WTC11 (cell line): ENCODE results near the gene FXYD3.

Source experiments
- AFF4 ChIP-seq: sonication (generic); formaldehyde crosslinking; IDR thresholded peaks from 2 replicates; pipeline ENCODE4 v1.8.1; 2023; ENCODE audit warnings: mild to moderate bottlenecking, missing genetic modification reagents, borderline replicate concordance
- CTCF ChIP-seq: fragments of 200-600 bp; IDR thresholded peaks from 2 replicates; pipeline ENCODE4 v1.8.0; 2022; ENCODE audit warnings: antibody characterized with exemption
- ETV6 ChIP-seq: sonication (generic); formaldehyde crosslinking; IDR thresholded peaks from 2 replicates; pipeline ENCODE4 v1.8.1; 2022; ENCODE audit warnings: mild to moderate bottlenecking, missing genetic modification reagents
- JUN ChIP-seq: sonication (generic); formaldehyde crosslinking; IDR thresholded peaks from 2 replicates; pipeline ENCODE4 v1.8.0; 2023; ENCODE audit warnings: mild to moderate bottlenecking, missing genetic modification reagents
- NFE2L1 ChIP-seq: sonication (generic); formaldehyde crosslinking; IDR thresholded peaks from 2 replicates; pipeline ENCODE4 v1.8.1; 2023; ENCODE audit warnings: missing genetic modification reagents
- TEAD4 ChIP-seq: sonication (generic); formaldehyde crosslinking; IDR thresholded peaks from 2 replicates; pipeline ENCODE4 v1.8.0; 2022; ENCODE audit warnings: mild to moderate bottlenecking, missing genetic modification reagents

GRCh38 chr19:35155981-35156672 lies 40.5 kb downstream of the FXYD3 start:
- TF ChIP-seq CTCF = no peak
- TF ChIP-seq AFF4 (CRISPR knock-in tag) = no peak
- no peak for TF ChIP-seq ETV6 (CRISPR knock-in tag)
- TF ChIP-seq NFE2L1 (CRISPR knock-in tag) = no peak
- no peak for TF ChIP-seq JUN (CRISPR knock-in tag)
- TF ChIP-seq TEAD4 = no peak
